Measurements from ENCODE around the gene KIF21A.

DNA sequence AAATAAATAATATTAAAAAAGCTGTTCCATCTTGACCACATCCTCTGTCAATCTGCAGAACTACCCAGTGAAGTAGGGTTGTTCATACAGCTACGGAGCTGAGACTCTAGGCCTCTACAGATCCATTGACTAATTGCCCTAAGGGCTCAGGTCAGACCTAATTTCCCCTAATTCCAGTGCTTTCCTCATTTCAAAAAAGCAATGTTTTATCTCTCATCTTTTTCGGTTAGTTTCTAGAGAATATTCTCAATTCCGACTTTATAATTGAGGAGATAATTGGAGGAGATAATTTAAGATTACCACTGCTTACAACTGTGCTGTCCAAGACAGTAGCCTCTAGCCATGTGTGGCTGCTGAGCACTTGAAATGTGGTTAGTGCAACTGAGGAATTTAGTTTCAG lies 167.1 kb downstream of the KIF21A start:
- TF ChIP-seq, protein P1, sequence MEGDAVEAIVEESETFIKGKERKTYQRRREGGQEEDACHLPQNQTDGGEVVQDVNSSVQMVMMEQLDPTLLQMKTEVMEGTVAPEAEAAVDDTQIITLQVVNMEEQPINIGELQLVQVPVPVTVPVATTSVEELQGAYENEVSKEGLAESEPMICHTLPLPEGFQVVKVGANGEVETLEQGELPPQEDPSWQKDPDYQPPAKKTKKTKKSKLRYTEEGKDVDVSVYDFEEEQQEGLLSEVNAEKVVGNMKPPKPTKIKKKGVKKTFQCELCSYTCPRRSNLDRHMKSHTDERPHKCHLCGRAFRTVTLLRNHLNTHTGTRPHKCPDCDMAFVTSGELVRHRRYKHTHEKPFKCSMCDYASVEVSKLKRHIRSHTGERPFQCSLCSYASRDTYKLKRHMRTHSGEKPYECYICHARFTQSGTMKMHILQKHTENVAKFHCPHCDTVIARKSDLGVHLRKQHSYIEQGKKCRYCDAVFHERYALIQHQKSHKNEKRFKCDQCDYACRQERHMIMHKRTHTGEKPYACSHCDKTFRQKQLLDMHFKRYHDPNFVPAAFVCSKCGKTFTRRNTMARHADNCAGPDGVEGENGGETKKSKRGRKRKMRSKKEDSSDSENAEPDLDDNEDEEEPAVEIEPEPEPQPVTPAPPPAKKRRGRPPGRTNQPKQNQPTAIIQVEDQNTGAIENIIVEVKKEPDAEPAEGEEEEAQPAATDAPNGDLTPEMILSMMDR (conservative IDR thresholded peaks at IDR 0.05; ENCODE audit: low read length), result no peak
- TF ChIP-seq EZH2phosphoT487 (IDR thresholded peaks at IDR 0.05; ENCODE audit: borderline replicate concordance, low read depth, low read length), result no peak

Measured in OCI-LY7 (cell line).